GM19035 (cell line): Measurements from ENCODE around the gene TIMM10B.
A peak's percentile ranks its signal among the peaks of the same experiment; 100 is the strongest.
"Not testable (repeated sequence)": the region's sequence is repeated elsewhere in the genome, so short reads cannot be mapped to it uniquely, and the experiment has no call there.

Experiments used
- ATAC-seq: cut with Tn5 transposase; IDR thresholded peaks from one replicate; pipeline ENCODE4 v1.9.1; 2021; ENCODE audit not compliant: unreplicated experiment

The TIMM10B gene

GRCh38 chr11:6504166-6504565 is 22.9 kb downstream of the TIMM10B start:
- ATAC-seq, result no peak

DNA sequence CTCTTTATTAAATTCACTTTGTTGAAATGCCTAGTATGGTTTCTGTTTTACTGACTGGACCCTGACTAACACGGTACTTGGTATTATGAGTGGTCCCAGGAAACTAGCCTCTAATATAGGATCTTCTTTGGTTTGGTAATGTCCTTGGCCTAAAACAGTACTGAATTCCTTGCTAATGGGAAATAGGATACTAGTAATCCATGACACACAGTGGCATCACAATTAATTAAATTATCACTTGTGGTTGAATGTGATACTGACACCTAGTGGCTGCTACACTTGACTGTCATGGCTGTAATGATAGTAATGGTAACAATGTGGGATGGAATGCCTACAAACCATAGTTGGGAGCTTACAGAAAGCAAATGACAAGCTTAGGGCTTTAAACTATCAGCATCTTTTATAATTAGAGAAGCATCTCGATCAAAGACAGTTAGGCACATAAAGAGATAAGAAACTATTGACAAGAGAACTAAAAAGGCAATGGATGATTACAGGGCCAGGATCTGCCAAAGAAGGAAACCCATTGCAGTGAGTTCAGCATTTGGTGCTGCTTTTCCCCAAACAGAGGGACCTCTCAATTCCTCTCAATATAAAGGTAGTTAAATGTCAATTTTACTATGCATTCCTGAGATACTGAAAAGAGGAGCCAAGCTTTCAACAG is 24.4 kb downstream of the TIMM10B start:
- ATAC-seq, result peak; percentile 51

DNA sequence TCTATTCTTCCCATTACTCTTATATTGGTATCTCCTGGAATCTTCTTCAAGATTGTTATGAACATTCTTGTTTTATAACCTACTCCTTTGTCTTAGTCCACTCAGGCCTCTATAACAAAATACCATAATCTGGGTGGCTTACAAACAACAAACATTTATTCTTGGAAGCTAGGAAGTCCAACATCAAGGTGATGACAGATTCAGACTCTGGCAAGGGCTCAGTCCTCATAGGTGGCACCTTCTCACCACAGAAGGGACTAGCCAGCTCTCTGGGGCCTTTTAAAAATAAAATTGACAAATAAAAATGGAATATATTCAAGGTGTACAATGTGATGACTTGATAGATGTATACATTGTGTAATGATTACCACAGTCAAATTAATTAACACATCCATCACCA is 35.6 kb downstream of the TIMM10B start:
- no peak for ATAC-seq

- no peak for ATAC-seq
Measured at GRCh38 chr11:6520265-6520664, 39.0 kb downstream of the TIMM10B start.

GRCh38 chr11:6521946-6522345 is 40.6 kb downstream of the TIMM10B start:
- ATAC-seq, result not testable (repeated sequence)

DNA sequence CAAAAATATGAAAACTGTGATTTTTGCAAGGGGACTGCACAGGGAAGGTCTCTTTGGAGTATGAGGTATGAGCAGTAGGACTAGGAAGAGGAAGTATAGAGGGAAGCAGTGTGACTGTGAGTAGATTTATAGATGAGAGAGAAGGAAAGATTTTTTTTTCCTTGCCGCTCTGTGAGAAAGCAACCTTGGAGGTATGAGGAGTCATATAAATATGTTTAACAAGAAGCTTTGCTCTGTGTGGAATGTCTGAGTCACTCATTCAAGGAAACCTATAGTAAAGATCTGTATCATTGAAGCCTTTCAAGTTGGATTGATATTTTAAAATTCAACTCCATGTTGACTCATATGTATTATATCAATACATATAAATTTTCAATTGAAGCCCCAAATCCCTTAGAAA is 42.0 kb downstream of the TIMM10B start:
- ATAC-seq, result no peak

- ATAC-seq, result no peak
Measured at GRCh38 chr11:6526411-6527135, 45.3 kb downstream of the TIMM10B start.

- ATAC-seq, result no peak
Measured at GRCh38 chr11:6529266-6529665, 48.0 kb downstream of the TIMM10B start.

GRCh38 chr11:6530848-6531247 is 49.5 kb downstream of the TIMM10B start:
- no peak for ATAC-seq

GRCh38 chr11:6531267-6531752 is 50.0 kb downstream of the TIMM10B start:
- ATAC-seq, result peak; percentile 50
